ENCODE data around the gene PAK3. TPM values are rescaled to one million over a fixed set of nuclear protein-coding genes. Genes with fewer than 3 reads are reported as not detected.

The PAK3 gene
- total RNA-seq, 4 donors from 2014 or later: 0.57 to 2.7 (median 1.8) TPM

- TF ChIP-seq, protein P1, sequence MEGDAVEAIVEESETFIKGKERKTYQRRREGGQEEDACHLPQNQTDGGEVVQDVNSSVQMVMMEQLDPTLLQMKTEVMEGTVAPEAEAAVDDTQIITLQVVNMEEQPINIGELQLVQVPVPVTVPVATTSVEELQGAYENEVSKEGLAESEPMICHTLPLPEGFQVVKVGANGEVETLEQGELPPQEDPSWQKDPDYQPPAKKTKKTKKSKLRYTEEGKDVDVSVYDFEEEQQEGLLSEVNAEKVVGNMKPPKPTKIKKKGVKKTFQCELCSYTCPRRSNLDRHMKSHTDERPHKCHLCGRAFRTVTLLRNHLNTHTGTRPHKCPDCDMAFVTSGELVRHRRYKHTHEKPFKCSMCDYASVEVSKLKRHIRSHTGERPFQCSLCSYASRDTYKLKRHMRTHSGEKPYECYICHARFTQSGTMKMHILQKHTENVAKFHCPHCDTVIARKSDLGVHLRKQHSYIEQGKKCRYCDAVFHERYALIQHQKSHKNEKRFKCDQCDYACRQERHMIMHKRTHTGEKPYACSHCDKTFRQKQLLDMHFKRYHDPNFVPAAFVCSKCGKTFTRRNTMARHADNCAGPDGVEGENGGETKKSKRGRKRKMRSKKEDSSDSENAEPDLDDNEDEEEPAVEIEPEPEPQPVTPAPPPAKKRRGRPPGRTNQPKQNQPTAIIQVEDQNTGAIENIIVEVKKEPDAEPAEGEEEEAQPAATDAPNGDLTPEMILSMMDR (IDR thresholded peaks at IDR 0.05; ENCODE audit: low read depth): no peak
These were observed 5.5 kb upstream of the PAK3 start for GRCh38 chrX:111090458-111090857.

- TF ChIP-seq, protein P1 (IDR thresholded peaks at IDR 0.05; ENCODE audit: low read depth): no peak
These were observed 2.9 kb downstream of the PAK3 start for GRCh38 chrX:111098874-111099273.

DNA sequence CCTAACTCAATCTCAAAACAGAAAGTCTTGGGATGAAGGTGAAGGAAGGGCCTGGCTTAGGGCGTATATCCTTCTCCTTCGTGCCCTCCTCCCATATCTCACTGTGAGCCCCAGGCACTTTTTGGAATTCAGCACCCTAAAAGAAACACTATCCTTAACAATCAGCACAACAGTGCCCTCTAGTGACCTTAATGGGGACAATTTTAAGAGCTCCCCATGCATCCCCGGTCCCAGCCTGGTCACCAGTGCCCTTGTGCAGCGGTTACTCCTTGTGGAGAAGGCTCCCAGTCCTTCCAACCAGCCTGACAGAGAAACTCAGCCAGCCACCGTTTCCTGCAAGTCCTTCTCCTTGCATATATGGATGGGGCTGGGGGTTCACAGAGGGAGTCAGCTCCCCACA, 4.2 kb downstream of the PAK3 start:
- TF ChIP-seq, protein P1 (IDR thresholded peaks at IDR 0.05; ENCODE audit: low read depth): no peak

DNA sequence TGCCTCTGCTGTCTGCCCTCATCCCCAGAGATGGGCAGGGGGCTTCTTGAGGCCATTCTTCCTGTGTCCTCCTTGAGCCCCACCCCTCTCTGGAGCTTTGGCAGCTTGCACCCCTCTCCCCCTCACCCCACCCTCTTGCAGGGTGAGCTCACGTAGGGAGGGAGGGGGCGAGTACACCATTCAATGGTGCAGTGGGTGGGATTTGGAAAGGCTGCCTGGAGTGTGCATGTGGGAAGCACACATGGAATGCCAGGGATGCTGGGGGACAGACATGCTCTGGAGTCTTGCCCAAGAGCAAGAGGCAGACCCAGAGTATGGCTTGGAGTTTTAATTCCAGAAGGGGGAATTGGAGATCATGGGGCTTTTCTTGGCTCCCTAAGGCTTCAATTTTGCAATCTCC, 5.6 kb downstream of the PAK3 start:
- TF ChIP-seq, protein P1 (IDR thresholded peaks at IDR 0.05; ENCODE audit: low read depth): no peak

DNA sequence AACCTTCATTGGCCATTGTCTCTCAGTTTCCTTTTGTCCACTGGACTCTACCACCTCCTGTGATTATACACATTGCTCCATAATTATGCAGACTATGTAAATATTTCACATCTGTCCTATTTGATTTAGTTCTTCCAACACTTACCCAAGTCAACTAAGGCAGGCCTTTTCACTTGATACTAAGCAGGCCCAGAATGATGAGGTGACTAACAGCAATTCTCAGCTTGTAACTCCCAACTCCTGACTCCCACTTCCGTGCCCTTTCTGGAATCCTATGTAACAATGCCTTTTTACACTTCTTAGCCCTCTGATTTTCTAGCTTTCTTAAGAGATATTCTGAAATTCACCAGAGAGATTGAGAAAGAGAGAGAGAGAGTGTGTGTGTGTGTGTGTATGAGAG, 6.6 kb downstream of the PAK3 start:
- TF ChIP-seq, protein P1 (IDR thresholded peaks at IDR 0.05; ENCODE audit: low read depth): no peak

DNA sequence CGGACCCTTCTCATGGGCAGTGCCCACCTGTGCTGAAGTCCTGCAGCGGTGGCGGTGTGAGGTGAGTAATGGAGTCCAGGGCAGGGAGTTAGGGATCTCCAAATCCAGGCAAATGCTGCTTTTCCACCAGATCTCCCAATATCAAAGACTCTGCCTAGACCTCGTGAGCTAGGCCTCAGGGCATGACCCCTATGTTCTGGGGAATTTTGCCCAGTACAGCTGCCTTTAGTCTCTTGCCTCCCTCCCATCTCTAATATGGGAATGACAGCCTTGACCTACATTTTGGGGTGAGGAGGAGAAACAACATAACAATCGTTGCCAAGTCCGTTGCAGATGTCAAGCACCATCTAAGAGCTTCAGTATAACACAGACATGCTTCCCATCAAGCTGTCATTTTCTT, 7.3 kb downstream of the PAK3 start:
- TF ChIP-seq, protein P1 (IDR thresholded peaks at IDR 0.05; ENCODE audit: low read depth): no peak

DNA sequence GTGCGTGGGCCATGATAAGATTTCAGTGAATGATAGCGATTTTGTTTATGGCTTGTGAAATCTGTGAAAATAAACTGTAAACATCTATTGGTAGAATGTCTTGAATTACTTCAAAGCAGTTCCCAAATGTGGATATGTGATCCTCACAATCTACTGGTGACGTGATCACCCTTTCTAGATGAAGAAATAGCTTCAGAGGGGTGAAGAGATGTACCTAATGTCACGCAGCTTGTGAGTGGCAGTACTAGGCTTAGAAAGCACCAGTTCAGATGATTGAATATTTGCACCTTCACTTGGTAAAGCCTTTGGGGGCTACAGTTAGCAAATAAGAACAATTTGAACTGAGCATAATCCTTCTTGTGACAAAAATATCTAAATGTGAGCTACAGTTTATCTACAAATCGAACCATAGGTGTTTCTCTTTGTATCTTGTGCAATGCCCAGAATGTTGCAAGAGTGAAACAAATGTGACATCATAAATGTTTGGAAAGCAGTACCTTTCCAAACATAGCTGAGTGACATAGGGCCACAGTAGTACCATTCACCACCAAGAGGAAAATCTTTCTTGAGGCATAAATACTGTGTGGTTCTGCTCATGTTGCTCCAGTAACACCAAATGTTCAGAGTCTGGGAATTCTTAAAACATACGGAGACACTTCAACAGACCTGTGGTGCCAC, 14.2 kb downstream of the PAK3 start:
- TF ChIP-seq, protein P1 (IDR thresholded peaks at IDR 0.05; ENCODE audit: low read depth): no peak

All from subcutaneous adipose tissue (tissue), 4 donors.